Astrocyte (in vitro differentiated cells and primary cell): ENCODE measurements around the gene TRIM5.

Experiments used
- CTCF ChIP-seq: IDR thresholded peaks from 2 replicates; pipeline ENCODE4 v1.5.1; 2011; ENCODE audit warnings: low read depth, mild to moderate bottlenecking, inconsistent platforms, low read length, moderate library complexity; ENCODE audit not compliant: insufficient read depth
- EZH2 ChIP-seq: IDR thresholded peaks from 2 replicates; pipeline ENCODE4 v1.6.1; 2012; ENCODE audit warnings: mild to moderate bottlenecking, low read length, inconsistent platforms; ENCODE audit not compliant: insufficient read depth

DNA sequence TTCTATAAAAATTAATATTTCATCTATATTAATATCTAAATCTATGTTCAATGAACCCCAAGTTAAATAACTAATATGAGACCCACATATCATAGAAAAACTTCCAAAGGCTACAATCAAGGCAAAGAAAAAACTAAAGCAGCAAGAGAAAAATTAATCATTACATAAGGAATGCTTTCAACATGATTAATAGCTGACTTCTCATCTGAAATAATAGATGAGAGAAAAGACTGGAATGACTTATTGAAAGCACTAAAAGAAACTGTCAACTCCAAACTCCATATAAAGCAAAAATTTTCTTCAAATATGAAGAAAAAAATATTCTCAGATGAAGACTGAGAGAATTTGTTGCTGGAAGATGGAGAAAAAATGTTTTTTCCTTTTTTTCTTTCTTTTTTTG lies 13.0 kb downstream of the TRIM5 start:
- TF ChIP-seq CTCF (no peak), EZH2 (no peak)
